GM10248 (cell line): ENCODE data around the gene DAD1.

Experiments
- CTCF ChIA-PET: fragments of 300-600 bp; sonication (Branson Sonifier 250); formaldehyde crosslinking; extraction: SDS; loops from one replicate; lab custom pipeline; 2021; ENCODE audit warnings: antibody characterized with exemption; lab: Yijun Ruan, JAX
- POLR2A ChIA-PET: fragments of 350-650 bp; sonication (Branson Sonifier 250); formaldehyde crosslinking; extraction: SDS; loops from one replicate; lab custom pipeline; 2020; ENCODE audit warnings: antibody characterized with exemption; lab: Yijun Ruan, JAX
- DNase-seq: peaks from one replicate; pipeline ENCODE4 v3.0.0; 2012; ENCODE audit errors: extremely low spot score
- TF ChIP-seq, protein P1 (sequence below): IDR thresholded peaks from 2 replicates; pipeline ENCODE4 v1.5.1; 2012; ENCODE audit warnings: mild to moderate bottlenecking, low read depth; ENCODE audit errors: extremely low read depth, missing control alignments, control extremely low read depth

The DAD1 gene

DNA sequence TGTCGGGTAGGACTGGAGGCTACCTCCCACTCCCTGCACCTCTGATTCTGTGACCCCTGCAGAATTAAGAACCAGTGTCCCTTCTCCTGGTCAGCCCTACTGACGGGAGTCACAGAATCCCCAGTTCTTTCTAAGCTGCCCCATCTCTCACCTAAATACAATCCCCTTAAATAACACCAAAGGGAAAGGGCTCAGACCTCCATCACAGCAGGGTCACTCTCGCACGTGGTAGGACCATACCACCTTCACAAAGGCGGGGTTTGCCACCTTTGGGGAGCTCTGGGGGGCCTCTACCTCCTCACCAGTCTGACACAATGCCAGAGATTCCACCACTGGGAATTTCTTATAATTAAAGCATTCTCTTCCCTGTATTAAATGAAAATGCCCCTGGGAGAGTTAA, 35.6 kb downstream of the DAD1 start:
- POLR2A ChIA-PET, result no interaction called here
- no peak for DNase-seq
- CTCF ChIA-PET, result interaction anchor here (0.7 to 5.7 kb wide), 7 partner anchors 14 to 298 kb away, joined by 3 to 48 read pairs (median 3); no protein-coding TSS in a partner anchor
- TF ChIP-seq, protein P1, sequence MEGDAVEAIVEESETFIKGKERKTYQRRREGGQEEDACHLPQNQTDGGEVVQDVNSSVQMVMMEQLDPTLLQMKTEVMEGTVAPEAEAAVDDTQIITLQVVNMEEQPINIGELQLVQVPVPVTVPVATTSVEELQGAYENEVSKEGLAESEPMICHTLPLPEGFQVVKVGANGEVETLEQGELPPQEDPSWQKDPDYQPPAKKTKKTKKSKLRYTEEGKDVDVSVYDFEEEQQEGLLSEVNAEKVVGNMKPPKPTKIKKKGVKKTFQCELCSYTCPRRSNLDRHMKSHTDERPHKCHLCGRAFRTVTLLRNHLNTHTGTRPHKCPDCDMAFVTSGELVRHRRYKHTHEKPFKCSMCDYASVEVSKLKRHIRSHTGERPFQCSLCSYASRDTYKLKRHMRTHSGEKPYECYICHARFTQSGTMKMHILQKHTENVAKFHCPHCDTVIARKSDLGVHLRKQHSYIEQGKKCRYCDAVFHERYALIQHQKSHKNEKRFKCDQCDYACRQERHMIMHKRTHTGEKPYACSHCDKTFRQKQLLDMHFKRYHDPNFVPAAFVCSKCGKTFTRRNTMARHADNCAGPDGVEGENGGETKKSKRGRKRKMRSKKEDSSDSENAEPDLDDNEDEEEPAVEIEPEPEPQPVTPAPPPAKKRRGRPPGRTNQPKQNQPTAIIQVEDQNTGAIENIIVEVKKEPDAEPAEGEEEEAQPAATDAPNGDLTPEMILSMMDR, result no peak

DNA sequence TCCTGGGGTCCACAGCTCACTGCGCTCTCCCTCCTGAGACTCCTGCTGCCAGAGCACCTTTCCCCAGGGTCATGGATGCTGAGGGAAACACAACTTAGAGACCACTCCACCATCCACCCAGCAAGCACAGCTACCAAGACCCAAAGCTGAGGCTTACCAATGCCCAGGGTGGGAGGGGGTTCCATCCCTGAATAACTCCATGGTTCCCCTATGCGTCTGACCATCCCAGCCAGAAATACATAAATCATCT, 36.3 kb downstream of the DAD1 start:
- TF ChIP-seq, protein P1, result no peak
- DNase-seq, result no peak
- CTCF ChIA-PET, result interaction anchor here (0.7 to 5.7 kb wide), 12 partner anchors 10 to 298 kb away, joined by 3 to 48 read pairs (median 3); partner anchors contain the start of gene DAD1
- POLR2A ChIA-PET, result no interaction called here

DNA sequence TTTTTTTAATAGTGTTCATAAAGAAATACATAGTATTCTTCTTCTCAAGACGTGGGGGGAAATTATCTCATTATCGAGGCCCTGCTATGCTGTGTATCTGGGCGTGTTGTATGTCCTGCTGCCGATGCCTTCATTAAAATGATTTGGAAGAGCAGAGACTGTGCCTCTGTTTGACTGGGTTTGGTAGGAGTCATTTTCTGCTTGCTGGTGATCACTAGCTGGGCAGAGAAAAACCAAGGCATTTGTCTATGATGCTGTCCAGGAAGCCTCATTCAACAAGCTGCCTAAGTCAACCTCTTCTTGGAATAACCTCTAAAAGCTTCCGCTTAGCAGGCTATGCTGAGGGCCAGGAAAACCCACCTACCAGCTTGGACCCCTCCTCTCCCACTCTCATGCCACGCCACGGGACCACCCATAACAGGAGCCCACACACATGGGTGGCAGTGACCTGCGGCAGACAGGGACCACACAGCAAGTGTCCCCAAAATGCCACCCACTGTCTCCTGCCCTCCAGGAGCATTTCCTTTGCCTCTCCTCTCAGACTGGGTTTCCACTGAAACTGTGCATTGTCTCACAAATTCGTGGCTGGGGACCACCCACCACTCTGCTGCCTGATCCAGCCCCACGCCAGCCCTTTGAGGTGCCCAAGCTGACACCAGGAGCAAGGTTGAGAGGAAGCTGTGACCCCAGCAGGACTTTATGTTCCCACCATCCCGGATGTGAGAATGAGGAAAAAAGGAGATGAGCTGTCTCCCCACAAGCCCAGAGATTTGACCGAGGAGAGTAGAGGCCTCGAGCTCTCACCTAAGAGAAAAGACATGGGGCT, 36.8 kb downstream of the DAD1 start:
- TF ChIP-seq, protein P1, result no peak
- POLR2A ChIA-PET, result no interaction called here
- DNase-seq, result no peak
- CTCF ChIA-PET, result interaction anchor here (0.9 to 5.7 kb wide), 16 partner anchors 10 to 299 kb away, joined by 3 to 48 read pairs (median 3); partner anchors contain the start of gene DAD1

DNA sequence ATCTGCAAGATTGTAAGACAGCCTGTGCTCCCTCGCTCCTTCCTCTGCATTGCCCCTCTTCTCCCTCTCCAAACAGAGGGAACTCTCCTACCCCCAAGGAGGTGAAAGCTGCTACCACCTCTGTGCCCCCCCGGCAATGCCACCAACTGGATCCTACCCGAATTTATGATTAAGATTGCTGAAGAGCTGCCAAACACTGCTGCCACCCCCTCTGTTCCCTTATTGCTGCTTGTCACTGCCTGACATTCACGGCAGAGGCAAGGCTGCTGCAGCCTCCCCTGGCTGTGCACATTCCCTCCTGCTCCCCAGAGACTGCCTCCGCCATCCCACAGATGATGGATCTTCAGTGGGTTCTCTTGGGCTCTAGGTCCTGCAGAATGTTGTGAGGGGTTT, 37.4 kb downstream of the DAD1 start:
- no peak for DNase-seq
- TF ChIP-seq, protein P1, result no peak
- ChIA-PET CTCF (interaction anchor here (0.9 to 5.7 kb wide), 11 partner anchors 10 to 155 kb away, joined by 3 to 48 read pairs (median 4); no protein-coding TSS in a partner anchor), POLR2A (no interaction called here)

DNA sequence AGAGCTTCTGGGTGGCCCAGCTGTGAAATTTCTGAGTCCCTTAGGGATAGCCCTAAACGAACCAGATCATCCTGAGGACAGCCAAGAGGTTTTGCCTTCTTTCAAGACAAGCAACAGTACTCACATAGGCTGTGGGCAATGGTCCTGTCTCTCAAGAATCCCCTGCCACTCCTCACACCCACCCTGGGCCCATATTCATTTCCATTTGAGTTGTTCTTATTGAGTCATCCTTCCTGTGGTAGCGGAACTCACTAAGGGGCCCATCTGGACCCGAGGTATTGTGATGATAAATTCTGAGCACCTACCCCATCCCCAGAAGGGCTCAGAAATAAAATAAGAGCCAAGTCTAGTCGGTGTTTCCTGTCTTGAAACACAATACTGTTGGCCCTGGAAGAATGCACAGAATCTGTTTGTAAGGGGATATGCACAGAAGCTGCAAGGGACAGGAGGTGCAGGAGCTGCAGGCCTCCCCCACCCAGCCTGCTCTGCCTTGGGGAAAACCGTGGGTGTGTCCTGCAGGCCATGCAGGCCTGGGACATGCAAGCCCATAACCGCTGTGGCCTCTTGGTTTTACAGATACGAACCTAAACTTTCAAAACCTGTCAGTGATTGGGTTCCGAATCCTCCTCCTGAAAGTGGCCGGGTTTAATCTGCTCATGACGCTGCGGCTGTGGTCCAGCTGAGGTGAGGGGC, 38.9 kb downstream of the DAD1 start:
- POLR2A ChIA-PET, result interaction anchor here (0.6 to 1.9 kb wide), 4 partner anchors 12 to 366 kb away, joined by 3 to 8 read pairs (median 5); no protein-coding TSS in a partner anchor
- CTCF ChIA-PET, result interaction anchor here (0.7 to 5.7 kb wide), 17 partner anchors 8 to 380 kb away, joined by 3 to 48 read pairs (median 3); no protein-coding TSS in a partner anchor
- DNase-seq, result peak; percentile 53
- TF ChIP-seq, protein P1, result no peak

DNA sequence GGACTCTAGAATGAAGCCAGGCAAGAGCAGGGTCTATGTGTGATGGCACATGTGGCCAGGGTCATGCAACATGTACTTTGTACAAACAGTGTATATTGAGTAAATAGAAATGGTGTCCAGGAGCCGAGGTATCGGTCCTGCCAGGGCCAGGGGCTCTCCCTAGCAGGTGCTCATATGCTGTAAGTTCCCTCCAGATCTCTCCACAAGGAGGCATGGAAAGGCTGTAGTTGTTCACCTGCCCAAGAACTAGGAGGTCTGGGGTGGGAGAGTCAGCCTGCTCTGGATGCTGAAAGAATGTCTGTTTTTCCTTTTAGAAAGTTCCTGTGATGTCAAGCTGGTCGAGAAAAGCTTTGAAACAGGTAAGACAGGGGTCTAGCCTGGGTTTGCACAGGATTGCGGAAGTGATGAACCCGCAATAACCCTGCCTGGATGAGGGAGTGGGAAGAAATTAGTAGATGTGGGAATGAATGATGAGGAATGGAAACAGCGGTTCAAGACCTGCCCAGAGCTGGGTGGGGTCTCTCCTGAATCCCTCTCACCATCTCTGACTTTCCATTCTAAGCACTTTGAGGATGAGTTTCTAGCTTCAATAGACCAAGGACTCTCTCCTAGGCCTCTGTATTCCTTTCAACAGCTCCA, 39.6 kb downstream of the DAD1 start:
- no peak for DNase-seq
- TF ChIP-seq, protein P1, result no peak
- ChIA-PET POLR2A (interaction anchor here (0.6 to 1.9 kb wide), 4 partner anchors 11 to 366 kb away, joined by 3 to 8 read pairs (median 5); no protein-coding TSS in a partner anchor), CTCF (interaction anchor here (0.8 to 5.7 kb wide), 12 partner anchors 10 to 273 kb away, joined by 3 to 48 read pairs (median 4); no protein-coding TSS in a partner anchor)
